Esophagus squamous epithelium (tissue), 4 donors: ENCODE data around the gene LINC00237.

Experiments
- CTCF ChIP-seq, 6 experiments: fragments of 450-650 bp in 4 of 6; fragments of 200-600 bp in 2 of 6; sonication (generic) in 2 of 6; IDR thresholded peaks; one replicate each; pipeline ENCODE4 v1.5.1; 2016 to 2019; ENCODE audit warnings: antibody characterized with exemption in 6 of 6, mild to moderate bottlenecking in 4 of 6, moderate library complexity in 4 of 6
- POLR2A ChIP-seq, 4 donors: fragments of 450-650 bp; IDR thresholded peaks; one replicate each; pipeline ENCODE4 v1.6.1; 2017; ENCODE audit warnings: antibody characterized with exemption in 4 of 4, mild to moderate bottlenecking in 4 of 4, moderate library complexity in 3 of 4

- TF ChIP-seq CTCF (IDR thresholded peaks at IDR 0.05) (no peak), POLR2A (IDR thresholded peaks at IDR 0.05) (no peak)
Observed at GRCh38 chr20:21141825-21142224, 35.7 kb upstream of the LINC00237 start.
